GM19467 (cell line): Measurements from ENCODE around the gene TIMP2.
"Not testable (repeated sequence)": the region's sequence is repeated elsewhere in the genome, so short reads cannot be mapped to it uniquely, and the experiment has no call there.

Experiments
- ATAC-seq: cut with Tn5 transposase; IDR thresholded peaks from one replicate; pipeline ENCODE4 v1.9.1; 2021; ENCODE audit warnings: mild to moderate bottlenecking, moderate library complexity; ENCODE audit not compliant: unreplicated experiment

Gene TIMP2

DNA sequence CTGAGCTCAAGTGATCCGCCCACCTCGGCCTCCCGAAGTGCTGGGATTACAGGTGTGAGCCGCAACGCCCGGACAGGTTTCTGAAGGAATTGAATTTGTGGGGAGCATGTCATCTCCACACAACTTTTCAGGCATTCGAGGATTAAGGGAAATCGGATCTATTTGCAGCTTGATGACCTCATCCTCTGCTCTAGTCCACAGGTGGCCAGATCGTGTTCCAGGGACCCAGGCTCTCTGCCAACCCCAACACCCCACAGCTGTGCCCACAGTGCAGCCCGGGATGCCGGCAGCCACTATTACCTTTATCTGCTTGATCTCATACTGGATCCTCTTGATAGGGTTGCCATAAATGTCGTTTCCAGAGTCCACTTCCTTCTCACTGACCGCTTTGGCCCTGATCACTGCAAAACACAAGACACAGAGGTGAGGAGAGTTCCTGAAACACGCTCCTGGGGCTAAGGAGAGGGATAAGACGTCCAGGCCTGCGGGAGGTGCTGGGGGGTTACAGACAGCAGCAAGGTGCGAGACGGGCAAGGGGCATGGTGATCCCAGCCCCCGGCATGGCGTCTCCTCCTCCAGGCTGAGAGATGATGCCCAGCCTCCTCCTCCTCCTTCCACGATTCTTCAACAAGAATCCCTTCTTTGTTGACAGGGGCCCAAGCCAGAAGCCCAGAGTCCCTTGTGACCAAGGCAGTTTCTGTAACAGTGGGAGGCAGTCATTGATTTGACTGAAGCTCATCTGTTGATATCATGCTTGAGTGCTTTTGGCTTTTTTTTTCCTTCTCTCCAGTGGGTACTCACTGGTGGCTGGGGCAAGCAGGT, 51.5 kb downstream of the TIMP2 start:
- no peak for ATAC-seq

DNA sequence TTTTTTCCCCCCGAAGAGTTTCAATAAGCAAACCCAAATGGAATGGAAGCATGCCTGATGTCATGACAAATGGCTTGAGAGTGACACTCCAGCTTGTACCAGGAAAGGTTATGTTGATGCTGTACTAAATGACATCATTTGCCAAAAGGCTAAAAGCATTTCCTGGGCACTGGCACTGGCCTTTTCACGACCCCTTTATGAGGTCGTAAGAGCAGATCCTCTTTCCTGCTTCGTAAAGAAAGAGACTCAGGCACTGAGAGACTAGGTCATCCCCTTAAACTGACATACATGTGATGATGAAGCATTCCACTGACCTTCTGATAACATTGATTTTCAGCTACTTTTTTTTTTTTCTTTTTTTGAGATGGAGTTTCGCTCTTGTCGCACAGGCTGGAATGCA, 52.7 kb downstream of the TIMP2 start:
- ATAC-seq: no peak

DNA sequence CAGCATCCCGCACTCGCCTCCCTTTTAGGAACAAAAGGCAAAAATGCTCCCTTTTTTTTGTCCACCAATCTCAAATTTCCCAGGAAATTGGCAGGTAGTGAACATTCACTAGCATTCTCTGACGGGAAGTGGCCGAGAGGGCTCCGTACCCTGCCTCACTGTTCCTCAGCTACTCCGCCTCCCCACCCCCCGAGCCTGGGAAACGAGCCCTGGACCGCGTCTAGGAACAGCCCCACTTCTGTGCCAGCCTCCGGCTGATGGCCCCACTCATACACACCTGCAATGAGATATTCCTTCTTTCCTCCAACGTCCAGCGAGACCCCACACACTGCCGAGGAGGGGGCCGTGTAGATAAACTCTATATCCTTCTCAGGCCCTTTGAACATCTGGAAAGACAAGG, 54.6 kb downstream of the TIMP2 start:
- ATAC-seq: no peak

DNA sequence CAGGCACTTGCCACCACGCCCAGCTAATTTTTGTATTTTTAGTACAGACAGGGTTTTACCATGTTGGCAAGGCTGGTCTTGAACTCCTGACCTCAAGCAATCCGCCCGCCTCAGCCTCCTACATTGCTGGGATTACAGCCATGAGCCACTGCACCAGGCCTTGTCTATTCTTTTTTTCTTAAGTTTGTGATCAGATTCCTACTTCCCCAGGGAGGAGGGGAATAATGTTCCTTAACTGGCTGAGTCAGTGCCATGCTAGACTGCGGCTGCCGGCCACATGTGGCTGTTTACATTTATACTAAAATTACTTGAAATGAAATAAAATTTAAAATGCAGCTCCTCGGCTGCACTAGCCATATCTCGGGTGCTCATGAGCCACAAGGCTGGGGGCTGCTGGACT, 56.8 kb downstream of the TIMP2 start:
- ATAC-seq: no peak

DNA sequence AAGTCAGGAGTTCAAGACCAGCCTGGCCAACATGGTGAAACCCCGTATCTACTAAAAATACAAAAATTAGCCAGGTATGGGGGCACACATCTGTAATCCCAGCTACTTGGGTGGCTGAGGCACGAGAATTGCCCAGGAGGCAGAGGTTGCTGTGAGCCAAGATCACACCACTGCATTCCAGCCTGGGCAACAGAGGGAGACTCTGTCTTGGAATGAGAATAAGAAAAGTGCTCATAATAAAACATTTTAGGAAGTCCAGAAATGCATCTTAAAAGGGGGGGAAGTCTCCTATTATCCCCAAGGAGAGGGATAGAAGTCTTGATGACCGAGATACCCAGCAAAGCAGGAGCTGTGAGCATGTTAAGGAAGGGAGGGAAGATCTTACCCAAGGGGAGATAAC, 58.1 kb downstream of the TIMP2 start:
- not testable (repeated sequence) for ATAC-seq

DNA sequence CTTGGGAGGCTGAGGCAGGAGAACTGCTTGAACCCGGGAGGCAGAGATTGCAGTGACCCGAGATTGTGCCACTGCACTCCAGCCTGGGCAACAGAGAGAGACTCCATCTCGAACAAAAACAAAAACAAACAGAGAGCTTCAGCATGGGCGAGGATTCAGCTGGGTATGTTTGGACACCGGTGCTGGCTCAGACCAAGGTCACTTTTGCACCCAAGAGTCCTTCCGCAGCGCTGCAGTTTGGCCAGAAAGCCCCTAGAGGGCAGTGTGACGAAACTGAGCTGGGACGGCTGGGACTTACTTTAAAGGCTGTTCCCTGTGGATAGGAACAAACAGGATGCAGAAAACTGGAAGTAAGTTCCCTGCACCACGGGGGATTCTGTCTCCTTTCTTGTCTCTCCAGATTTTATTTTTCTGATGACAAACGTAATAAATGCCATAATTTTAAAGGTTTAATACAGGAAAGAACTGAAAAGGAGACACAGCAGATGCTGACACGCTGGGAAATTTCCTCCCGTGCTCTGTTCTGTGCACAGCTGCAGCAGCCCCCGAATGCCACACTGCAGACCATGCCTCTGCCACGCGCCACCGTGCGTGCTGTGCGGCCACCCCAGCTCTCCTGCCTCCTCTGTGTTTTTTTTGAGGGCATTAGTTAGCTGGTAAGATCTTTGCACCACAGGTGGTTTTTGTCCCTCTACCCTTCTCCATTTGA, 59.4 kb downstream of the TIMP2 start:
- ATAC-seq: no peak

DNA sequence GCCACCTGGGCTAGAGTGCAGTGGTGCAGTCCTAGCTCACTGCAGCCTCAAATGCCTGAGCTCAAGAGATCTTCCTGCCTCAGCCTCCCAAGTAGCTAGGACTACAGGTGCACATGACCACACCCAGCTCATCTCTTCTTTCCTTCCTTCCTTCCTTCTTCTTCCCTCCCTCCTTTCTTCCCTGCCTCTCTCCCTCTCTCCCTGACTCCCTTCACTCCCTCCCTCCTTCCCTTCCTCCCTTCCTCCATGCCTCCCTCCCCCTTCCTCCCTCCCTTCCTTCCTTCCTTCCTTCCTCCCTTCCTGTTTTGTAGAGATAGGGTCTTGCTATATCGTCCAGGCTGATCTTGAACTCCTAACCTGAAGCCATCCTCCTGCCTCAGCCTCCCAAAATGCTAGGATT, 61.1 kb downstream of the TIMP2 start:
- ATAC-seq: no peak

DNA sequence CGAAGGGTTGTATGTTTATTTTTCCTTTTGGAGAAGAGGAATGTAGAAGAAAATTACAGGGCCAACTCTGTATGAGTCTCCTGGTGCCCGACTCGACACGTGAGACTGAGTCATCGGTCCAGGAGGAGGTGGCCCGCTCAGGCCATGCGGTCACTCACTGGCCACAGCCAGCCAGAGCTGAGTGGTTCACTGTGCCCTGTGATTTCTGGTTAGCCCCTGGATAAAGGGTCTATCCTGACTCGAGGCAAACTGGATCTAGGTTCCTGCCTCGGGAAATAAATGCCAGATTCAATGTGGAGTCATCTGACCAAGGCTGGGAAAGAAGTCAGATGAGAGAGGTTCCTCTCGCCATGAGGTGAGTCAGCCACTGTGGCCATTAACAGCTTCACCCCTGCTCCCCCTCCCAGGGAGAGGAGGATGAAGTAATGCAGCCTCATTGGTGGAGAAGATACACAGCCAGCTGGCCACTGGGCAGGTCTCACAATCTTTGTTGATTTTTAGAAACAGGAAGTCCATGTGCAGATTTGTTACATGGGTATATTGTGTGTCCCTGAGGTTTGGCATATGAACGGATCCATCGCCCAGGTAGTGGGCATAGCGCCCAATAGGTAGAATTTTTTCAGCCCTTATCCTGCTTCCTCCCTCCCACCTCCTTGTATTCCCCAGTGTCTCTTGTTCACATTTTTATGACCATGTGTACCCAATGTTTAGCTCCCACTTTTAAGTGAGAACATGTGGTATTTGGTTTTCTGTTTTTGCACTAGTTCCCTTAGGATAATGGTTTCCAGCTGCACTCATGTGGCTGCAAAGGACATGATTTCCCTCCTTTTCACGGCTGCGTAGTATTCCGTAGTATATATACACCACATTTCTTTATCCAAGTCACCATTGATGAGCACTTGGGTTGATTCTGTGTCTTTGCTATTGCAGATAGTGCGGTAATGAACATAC, 62.8 kb downstream of the TIMP2 start:
- no peak for ATAC-seq

DNA sequence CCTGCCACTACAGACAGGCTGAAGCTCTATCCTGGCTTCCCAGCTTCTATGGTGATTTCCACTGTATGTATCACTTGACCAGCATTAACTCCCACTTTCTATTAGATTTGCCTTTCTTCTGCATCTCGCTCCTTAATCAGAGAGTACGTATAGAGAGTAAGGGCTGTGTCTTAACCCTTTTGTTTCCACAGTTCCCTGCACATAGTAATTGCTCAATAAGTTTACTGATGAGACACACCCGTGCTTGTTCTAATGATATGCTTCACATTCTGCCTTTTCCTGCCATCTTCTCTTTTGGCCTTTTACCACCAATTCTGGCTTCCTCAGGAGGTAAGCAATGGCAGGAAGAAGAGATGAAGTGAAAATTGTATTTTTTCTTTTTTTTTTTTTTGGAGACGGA, 64.0 kb downstream of the TIMP2 start:
- no peak for ATAC-seq

DNA sequence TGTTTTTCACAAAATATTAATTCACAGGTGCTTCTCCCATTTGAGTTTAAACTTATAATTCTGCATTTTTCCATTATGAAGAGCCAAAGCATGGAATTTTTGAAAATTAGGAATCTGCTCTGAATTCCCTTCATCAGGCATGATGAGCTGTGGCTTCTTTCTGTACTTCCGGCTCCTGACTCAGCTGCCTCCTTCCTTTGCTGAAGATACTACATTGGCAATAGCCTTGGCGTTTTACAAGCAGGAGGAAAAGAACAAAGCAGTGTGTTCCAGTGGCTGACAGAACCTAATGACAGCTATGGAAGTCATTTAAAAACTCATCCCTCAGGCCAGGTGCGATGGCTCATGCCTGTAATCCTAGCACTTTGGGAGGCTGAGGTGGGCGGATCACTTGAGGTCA, 66.1 kb downstream of the TIMP2 start:
- no peak for ATAC-seq

DNA sequence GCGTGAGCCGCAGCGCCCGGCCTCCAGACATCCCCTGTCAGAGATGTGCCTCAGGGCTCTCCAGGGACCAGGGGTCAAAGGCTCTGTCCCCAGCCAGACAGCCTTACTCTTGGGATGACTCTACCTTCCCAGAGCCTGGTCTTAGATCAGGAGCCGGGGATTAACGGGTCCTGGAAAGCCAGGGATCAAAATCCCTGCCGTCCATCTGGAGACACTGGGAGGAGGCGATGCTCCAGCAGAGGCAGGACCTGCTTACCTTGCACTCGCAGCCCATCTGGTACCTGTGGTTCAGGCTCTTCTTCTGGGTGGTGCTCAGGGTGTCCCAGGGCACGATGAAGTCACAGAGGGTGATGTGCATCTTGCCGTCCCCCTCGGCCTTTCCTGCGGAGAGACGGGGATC, 67.9 kb downstream of the TIMP2 start:
- ATAC-seq: no peak

DNA sequence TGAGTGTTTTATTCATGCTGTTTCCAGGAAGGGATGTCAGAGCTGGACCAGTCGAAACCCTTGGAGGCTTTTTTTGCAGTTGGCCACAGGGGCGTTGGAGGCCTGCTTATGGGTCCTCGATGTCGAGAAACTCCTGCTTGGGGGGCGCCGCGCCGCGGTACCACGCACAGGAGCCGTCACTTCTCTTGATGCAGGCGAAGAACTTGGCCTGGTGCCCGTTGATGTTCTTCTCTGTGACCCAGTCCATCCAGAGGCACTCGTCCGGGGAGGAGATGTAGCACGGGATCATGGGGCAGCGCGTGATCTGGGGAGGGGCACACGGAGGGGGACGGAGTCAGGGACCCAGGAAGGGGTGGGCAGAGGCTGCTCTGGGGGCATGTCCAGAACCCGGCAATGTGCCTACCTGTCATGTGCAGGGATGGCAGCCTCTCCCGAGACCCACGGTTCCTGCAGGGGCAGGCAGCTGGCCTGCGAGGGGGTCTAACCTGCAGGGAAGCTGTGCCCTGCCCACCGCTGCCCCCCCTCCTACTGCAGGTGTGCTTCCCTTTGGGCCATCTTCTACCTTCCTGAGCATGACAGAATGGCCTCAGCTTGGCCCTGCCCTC, 69.5 kb downstream of the TIMP2 start:
- no peak for ATAC-seq

DNA sequence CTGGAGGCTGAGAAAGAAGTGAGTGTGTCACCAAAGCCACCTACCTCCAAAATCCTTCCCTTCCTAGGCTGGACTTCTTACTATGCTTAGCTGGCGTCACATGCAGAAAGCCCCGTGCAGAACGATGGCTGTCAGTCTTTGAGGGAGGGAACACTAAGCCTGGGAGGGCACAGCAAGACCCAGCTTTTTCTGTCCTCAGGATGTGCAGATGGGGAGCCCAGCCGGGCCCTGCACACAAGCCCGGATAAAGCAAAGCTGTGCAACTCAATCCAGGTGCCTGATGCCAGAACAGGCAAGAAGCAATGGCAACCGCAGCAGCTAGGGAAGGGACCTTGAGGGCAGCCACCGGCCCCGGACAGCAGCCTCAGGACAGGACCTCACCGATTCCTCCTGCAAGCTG, 70.7 kb downstream of the TIMP2 start:
- no peak for ATAC-seq

DNA sequence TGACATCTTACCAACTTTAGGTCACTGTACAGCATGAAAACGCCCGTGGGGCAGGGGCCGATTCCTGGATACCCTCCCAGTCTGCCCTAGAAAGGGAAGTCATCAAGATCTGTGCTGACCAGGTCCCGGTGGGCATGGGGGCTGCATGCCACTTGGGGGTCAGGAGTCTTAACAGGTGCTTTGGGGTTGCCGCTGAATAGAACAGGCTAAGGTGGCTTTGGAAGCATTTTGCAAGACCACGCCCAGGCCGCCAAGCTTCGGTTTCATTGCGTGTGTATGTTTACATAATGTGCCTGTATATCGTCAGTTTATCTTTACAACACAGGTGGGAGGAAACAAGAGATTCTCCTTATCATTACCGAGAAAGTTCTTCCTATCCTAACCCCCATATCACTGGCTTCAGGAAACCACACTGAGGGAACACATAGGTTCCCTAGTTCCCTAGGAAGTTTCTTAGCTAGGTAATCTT, 71.2 kb downstream of the TIMP2 start:
- no peak for ATAC-seq

DNA sequence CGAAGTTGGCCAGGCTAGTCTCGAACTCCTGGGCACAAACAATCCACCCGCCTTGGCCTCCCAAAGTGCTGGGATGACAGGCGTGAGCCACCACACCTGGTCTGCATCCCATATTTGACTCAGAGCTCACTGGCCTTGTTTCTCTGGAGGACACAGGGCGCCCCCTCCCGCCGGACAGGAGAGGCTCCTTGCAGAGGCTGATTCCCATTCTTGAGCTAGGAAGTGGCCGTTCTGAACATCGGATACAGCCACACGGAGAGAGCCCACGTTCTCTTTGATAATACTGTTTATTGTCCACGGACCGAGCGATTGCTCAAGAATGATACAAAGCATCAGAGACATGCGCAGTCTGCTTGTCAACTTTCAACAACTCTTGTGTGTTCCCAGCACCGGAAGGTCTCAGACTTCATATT, 72.5 kb downstream of the TIMP2 start:
- no peak for ATAC-seq

DNA sequence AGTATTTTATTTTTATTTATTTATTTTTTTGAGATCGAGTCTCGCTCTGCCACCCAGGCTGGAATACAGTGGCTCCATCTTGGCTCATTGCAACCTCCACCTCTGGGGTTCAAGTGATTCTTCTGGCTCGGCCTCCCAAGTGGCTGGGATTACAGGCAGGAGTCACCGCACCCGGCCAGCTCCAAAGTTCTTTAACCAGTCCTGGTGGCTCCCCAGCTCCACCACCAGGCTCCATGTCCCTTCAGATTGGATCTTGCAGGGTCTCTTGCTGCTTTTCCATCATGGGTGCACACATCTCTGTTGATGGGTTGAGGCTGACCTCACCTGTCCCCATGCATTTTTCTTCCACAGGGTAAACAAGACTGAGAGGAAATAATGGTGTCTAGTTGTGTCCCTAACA, 76.2 kb downstream of the TIMP2 start:
- ATAC-seq: no peak

DNA sequence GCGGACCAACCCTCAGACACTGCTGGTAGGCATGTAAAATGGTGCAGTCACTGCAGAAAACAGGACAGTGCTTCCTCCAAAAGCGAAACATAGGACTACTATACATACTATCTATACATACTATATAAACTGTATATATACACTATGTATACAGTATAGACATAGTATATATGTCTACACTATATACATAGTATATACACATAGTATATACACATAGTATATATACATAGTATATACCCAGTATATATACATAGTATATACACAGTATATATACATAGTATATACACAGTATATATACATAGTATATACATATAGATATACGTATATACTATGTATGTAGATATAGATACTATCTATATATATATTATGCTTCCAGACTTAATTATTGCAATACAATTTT, 78.1 kb downstream of the TIMP2 start:
- no peak for ATAC-seq

DNA sequence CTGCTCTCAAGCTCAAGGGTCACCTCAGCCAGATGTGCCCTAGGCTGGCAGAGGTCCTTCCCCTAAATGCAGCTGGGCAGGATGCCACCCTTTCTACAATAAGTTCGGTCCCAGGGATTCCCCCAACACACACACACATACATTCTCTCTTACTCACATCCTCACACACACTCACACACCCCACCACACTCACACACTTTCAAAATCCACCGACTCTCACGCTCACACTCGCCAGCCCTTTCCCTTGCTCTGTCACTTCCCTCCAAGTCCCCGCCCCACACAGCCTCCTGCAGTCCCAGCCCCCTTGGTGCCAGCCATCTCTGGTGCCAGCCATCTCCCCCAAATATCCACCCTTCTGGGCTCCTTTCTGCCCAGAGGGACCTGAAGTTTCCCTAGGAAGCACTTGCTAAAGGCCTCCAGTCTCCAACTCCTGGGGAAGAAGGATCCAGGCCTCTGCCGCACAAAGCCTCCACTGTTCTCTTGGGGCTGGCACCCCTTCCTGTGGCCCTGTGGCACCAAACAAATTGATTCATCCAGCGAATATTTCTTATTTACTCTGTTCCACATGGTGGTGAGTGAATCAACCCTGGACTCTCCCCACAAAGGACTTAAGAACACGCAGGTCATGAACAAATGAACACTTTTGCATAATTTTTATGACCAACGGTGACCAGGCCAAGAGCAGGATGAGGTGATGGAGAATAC, 80.7 kb downstream of the TIMP2 start:
- no peak for ATAC-seq

DNA sequence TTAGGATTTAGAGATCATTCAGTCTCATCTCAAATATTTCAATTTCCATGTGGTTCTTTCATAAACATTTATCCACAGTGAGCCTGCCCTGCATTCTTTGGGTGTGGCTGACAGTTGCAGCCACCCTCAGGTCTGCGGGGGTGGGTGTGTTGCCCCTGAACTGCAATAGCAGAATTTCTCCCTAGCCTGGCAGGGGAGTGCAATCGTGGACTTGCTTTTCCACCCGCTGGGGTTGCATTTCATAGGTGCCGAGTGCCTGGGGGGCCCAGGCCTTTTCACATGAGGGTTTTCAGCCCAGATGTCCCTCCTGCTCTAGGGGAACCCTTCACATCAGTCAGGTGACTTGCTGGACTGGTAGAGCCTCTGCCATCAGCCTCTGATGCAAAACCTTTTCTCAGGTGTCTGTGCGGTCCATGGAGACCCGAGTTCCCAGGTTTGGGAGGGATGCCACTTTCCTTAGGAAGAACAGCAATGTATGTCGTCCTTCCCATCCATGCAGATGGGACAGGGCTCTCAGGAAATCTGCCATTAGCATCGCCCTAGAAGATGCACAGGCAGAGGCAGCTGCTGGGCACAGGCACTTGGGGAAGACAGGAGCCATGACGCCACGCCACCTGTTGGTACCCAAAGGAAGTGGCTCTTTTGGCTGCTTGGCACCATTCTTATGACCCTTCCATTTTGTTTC, 82.2 kb downstream of the TIMP2 start:
- ATAC-seq: no peak
